Cerebellar cortex (tissue), 1 donor: Measurements from ENCODE around the gene TUBA3E.
A peak's percentile ranks its signal among the peaks of the same experiment; 100 is the strongest.
"Not testable (repeated sequence)": the region's sequence is repeated elsewhere in the genome, so short reads cannot be mapped to it uniquely, and the experiment has no call there.

Source experiments
- DNase-seq: peaks from one replicate; pipeline ENCODE4 v3.0.0-alpha.2; 2015; ENCODE audit warnings: low spot score

TUBA3E gene

DNA sequence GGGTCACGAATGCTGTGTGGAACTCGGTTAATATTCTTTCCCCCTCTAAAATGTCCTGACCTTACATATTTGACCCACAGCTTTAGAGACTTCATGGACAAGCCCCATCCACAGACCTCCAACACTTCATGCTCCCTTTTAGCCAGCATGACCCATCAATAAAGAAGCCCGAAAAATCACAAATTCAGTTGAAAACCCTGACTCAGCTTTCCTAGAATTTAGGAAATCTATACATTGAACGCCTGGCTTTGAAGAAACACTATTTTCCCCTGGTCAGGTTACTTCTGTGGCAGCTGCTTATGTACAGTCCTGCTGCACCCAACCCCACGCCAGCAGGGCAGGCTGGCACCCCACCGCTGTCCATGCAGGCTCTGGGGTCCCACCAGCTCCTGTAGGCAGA, 6.9 kb downstream of the TUBA3E start:
- DNase-seq = not testable (repeated sequence)

DNA sequence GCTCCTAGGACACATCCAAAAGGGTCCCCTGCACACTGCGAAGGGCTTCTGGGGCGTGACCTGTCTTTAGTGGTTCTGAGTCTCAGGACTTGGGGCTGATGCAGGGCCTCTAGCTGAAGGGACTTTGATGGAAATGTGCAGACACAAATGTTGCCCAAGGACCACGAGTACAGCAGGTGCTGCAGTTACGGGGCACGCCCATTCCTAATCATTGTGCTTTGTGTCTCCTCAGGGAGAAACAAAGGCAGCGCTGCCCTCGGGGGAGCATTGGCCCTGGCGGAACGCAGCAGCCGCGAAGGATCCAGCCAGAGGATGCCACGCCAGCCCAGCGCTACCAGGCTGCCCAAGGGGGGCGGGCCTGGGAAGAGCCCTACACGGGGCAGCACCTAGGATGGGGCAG, 8.0 kb downstream of the TUBA3E start:
- no peak for DNase-seq

DNA sequence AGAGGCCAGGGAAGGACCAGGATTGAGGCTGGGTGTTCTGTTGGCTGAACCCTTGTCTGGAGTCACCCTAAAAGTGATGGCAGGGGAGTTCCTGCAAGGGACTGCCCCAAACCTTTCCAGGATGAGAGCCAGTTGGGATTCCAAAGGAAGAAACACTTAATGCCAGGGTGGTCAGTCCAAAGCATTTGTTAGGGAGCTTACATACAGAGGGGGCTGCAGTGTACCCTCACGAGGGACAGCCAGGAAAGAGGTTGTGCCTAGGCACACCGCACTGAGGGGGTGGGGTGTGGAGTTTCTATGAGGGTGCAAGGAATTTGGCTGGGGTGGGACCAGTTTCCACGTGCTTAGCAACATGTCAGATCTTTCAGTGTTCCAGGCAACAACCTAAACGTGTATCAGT, 9.3 kb downstream of the TUBA3E start:
- DNase-seq = not testable (repeated sequence)

DNA sequence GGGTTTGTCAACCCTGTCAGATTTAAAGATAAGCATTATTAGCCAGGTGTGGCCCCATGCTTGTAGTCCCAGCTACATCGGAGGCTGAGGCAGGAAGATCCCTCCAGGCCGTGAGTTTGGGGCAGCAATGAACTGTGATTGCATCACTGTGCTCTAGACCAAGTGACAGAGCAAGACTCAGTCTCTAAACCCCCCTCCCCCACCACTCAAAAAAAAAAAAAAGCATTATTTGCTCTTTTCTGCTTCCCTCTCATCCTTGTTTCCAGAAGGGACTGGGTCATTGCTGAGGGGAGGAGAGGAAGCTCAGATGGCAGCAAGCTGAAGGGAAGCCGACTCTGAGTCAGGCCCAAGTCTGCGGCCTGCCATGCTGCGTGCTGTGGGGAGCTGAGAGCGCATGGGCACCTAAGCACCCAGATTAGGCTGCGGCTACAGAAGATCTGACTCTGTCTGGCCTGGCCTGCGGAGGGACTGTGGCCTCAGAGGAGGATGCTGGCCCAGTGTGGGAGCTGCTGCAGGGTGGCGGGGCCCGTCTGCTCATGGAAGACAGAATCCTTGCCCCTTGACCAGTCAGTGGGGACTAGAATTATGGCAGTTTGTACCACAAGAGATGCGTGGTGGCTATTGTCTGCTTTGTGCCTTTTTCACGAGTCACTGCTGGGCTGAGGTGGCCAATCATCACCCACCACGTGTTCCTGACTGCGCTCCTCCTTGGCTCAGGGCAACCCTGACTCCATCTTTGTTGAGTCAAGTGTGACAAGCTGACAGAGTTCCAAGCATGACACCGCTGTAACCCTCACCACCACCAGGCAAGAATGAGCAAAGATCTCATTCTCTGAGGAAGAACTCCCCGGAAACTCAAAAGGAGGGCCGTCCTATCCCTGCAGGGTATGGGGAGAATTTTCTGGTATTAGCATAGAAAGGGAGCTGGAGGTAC, 10.1 kb downstream of the TUBA3E start:
- not testable (repeated sequence) for DNase-seq

DNA sequence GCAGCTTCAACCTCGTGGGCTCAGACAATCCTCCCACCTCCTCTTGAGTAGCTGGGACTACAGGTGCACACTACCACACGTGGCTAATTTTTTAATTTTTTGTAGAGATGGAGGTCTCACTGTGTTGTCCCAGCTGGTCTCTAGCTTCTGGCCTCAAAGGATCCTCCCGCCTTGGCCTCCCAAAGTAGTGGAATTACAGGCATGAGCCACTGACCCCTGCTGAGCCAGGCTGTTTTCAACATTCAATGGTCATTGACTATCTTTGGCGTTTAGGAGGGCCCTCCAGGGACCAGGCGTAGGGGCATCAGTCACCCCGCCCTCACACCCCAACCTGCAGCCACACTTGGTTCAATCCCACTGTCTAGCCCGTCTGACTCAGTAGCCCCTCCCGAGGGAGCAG, 11.0 kb downstream of the TUBA3E start:
- no peak for DNase-seq

DNA sequence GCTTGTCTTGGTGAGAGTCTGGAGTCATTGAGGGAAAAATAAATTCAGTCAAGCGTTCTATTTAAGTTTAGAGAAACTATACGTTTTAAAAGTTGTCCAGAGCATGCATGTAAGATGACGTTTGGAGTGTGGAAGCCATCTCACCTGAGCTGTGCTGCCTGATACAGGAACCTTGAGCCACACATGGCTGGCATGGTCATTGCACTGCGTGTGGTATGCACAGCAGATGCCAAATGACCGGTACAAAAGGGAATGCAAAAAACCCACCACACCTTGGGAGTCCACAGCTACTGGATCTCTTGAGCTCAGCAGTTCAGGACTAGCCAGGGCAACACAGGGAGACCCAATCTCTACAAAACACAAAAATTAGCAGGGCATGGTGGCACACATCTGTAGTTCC, 11.8 kb downstream of the TUBA3E start:
- no peak for DNase-seq

DNA sequence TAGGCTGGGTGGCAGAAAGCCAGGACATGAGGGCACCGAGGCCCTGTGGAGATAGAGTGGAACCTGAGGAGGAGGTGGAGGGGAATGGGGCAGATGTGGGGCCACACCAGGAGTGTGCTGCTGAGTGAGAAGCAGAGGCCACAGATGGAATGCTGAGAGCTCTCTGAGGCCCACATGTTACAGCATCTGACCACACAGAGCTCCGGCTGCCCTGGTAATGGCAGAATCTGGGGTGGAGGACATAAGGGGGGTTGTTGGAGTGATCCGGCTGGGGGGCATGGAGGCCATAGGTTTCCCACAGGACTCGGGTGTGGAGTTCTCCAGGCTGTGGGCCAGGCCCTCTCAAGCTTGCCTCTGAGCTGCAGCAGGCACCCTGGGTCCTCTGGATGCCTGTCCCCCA, 12.3 kb downstream of the TUBA3E start:
- no peak for DNase-seq

DNA sequence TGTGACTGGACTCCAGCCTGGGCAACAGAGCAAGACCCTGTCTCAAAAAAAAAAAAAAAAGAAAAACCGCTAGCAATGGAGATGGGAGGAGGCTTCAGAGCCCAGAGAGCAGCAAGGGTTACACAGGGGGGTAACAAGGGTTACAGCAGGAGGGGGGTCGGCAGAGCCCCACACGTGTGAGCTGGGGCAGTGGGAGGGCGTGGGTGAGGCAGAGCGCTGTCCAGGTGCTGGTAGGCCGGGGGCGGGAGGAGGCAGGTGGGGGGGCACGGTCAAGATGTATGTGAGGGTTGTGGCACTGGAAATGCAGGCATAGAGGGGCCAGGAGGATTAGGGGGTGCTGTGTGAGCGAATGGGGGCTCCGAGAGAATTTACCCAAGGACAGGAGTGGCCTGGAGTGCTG, 12.8 kb downstream of the TUBA3E start:
- no peak for DNase-seq

DNA sequence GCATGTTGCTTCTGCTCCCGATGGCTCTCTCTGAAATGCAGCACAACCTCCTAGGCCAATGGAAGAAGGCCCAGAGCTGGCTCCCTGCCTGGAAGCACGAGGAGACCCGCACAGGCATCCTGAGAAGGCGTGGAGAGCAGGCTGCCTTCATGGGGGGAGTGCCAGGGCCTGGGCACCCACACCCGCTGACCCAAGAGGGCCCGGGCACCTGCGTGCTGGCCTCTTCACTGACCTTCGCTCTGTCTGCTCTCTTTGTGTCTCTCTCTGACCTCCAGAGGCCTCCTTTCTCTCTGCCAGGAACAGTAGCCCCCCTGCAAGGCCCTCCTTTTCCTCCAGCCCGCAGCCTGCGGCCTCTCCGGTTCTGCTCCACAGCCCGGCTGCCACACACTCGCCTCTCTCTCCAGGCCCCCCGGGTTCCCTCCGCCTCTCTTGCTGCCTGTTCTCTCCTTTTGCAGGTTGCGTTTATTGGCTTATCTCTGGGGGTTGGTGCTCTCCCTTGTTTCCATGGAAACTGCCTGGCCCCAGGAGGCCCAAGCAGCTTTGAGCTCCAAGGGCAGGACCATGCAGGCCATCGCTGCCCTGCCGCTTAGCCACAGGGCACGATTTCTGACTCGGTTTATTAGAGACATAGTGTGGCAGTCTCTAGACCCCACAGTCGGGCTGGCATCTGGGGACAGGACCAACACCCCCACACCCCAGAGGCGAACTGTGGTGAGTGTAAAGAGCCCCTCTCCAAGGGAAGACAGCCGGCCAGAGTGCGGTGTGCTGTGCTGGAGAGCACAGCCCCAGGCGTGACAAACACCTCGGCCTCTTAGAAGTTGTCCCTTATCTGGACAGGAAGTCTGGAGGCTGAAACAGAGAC, 14.5 kb downstream of the TUBA3E start:
- peak; percentile 75 for DNase-seq

DNA sequence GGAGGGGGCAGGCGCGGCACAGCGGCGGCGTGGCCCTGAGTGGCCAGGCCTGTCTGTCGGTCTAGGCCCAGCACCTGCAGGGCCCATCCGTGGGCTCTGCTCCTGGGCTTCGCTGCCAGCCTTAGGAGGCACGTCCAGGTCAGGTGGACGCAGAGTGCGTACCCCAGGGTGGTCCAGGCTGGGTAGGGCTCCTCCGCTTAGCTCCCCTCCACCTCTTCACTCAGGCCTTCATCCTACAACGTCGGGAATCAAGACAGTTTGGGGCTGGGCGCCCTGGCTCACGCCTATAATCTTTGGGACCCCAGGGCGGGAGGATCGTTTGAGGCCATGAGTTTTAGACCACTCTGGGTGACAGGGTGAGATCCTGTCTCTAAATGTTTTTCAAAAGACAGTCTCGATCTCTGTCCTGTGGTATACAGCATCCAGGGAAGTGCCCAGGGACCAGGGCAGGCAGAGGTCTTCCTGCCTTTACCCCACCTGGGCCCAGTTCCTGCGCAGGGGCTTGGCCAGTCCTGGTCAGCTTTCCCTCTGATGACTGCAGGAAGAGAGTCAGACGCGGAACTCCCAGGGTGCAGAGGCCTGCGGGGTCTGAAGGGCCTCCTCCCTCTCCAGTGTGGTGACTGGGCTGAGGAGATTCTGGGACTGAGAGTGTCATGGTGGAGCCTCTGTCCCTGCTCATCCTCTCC, 15.3 kb downstream of the TUBA3E start:
- DNase-seq = peak; percentile 20

DNA sequence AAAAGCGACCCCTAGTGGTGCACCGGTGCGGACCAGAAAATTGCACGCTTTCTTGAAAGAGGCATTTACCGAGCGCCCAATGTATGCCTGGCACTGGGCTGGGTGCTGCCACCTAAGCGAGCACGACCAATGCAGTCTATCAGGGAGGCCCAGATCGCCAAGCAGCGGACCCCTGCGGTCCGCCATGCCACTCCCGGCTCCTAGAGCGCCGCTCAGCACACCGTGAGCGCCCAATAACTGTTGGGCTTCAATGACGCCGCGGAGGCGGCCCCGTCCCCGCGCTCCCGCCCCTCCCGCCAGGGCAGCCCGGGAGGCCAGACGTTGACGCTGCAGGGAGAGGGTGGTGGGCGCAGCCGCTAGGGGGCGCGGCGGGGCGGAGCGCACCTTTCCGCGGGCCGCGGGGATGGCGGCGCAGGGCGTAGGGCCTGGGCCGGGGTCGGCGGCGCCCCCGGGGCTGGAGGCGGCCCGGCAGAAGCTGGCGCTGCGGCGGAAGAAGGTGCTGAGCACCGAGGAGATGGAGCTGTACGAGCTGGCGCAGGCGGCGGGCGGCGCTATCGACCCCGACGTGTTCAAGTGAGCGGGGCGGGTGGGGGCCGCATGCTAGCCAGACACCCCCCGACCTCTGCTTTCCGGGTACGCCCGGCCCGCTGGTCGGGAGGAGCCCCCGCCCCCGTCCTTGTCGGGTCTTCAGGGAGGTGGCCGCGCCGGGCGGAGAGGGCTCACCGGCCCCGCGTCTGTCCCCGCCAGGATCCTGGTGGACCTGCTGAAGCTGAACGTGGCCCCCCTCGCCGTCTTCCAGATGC, 16.2 kb downstream of the TUBA3E start, which contains the start of gene MZT2B:
Gene MZT2B, plus strand, starts transcription at position 383 of the 803 bp plus-strand sequence. Its CDS starts 21 bp downstream, at position 404.
- DNase-seq = peak; percentile 82

DNA sequence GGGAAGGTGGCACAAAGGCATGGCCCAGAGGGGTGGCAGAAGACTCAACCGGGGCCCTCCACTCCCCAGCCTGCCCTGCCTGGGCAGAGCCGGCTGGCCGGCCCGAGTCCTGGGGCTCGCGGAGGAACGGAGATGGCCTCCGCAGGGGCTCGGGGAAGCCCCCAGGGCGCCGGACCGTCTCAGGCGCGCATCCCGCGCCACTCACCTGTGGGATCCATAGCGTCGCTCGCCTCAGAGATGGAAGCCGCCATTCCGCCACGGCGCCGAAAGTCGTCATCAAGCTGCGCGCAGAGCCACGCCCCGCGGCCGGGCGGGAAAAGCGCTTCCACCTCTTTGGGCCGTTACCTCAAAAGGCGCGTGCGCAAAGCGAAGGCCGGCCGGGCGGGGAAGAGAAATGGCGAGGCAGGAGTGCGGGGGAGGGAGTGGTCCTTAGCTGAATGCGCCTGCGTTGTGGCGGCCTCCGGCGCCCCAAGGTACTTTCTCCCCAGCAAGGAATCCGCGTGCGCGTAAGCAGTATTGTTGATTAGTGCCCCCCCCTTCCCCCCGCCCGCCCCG, 16.8 kb downstream of the TUBA3E start, which contains the start of gene SMPD4:
Gene SMPD4, minus strand, starts transcription at position 278 of the 555 bp plus-strand sequence. CDS start 5,010 bp downstream, outside the sequence.
- DNase-seq = peak; percentile 95

DNA sequence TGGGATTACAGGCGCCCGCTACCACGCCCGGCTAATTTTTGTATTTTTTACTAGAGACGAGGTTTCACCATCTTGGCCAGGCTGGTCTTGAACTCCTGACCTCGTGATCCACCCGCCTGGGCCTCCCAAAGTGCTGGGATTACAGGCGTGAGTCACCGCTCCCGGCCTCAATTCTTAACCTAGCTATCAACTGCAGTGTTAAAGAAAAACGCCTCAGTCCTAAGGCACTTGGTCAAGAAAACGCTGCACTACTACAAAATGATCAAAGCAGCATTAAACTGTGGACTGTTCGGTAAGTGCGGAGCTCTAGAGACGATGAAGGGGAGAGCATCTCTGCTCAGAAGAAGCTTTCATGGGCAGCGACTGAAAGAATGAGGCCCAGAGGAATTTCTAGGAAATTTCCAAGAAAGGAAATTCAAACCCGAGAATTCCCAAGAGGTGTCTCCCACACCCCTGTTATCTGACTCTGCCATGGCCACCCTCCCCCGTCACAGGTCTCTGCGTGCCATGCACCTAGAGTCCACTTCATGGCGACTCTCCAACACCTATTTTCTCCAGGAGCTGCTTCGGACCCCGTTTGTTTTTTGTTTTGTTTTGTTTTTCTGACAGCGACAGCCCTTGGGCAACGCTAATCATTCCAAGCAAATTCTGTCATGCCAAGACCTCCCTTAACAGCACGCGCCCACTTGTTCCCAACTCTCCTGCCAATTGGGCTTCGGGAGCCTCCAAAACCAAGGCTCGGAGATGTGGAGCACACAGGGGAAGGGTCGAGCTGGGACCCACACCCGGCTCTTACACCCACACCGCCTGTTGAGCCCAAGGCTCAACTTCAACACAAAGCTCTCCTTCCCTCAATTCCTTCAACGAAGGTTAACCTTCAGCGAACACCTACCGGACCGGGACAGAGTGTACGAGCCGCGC, 17.6 kb downstream of the TUBA3E start:
- not testable (repeated sequence) for DNase-seq

DNA sequence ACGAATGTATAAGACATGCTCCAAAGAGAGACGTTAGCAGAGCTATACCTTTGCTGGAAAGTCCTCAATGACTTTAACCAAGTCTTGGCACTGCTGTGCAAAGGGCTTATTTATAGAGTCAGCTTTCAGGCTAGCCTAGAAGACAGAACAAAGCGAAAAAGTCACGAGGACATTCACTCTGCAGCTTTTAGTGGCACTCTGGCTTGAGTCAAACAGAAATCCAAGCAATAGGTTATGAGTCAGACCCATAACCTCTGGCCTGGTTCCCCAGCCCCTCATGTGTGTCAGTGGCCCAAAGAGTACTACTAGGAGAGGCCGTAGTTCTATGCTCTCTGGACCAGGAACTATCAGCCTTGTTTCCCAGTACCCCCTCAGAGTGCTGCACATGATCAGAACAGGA, 23.4 kb downstream of the TUBA3E start:
- DNase-seq = not testable (repeated sequence)

DNA sequence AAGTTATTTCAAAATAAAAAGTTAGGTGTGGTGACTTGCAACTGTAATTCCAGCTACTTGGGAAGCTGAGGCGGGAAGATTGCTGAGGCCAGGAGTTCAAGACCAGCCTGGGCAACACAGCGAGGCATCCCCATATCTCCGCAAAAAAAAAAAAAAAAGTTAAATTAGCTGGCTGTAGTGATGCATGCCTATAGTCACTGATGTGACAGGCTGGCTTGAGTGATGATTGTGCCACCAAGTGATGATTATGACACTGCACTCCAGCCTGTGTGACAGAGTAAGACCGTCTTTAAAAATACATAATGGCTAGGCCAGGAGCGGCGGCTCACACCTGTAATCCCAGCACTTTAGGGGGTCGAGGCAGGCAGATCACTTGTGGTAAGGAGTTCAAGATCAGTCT, 28.3 kb downstream of the TUBA3E start:
- no peak for DNase-seq

DNA sequence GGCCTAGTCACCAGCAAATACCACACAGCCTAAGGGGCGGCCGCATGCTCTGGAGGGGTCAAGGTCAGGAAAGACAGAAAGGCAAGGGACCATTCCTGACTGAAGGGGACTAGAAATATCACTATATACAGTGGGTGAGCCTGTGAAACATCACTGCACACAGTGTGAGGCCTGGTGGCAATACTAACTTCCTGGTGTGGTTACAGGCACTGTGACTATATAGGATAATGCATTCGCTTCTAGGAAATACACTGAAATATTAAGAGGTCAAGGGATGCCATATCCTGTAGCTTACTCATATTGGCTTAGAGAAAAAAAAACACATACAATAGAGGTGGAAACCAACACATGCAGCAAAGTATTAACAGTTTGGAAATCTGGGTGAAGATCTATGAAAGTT, 29.1 kb downstream of the TUBA3E start:
- DNase-seq = not testable (repeated sequence)

DNA sequence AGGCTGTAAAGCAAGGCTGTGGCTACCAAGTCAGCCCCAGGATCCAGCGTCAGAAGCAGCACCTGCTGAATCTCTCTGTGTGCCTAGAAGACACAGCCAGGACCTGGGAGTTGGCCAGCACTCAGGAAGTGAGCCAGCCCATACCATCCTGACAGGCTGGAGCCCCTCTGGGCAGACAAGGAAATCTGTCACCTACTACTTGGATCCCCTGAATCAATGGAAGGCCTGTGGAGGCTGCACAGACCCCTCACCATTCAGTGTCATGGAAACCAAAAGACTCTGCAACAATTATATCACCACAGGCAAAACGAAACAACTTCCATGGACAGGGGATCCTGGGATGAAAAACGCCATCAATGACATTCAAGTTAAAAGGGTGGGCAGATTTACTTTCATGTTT, 31.6 kb downstream of the TUBA3E start:
- DNase-seq = not testable (repeated sequence)

DNA sequence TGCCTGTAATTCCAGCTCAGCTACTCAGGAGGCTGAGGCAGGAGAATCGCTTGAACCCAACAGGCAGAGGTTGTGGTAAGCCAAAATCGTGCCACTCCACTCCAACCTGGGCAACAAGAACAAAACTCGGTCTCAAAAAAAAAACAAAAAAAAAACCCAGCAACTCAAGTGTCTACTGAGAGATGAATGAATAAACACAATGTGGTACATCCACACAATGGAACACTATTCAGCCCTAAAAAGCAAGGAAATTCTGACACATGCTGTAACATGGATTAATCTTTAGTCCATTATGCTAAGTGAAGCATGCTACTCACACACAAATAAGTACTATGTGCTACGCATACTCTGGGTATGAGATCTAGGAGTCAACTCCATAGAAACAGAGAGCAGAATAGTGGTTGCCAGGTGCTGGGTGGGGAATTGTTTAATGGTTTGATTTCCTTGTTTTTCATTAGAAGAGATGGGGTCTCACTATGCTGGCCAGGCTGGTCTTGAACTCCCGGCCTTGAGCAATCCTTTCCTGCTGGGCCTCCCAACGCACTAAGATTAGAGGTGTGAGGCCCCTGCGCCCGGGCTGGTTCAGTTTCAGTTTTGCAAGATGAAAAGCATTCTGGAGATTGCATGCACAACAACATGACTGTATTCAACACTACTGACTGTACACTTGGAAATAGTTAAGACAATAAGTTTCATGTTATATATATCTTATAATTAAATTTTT, 32.8 kb downstream of the TUBA3E start:
- DNase-seq = no peak

DNA sequence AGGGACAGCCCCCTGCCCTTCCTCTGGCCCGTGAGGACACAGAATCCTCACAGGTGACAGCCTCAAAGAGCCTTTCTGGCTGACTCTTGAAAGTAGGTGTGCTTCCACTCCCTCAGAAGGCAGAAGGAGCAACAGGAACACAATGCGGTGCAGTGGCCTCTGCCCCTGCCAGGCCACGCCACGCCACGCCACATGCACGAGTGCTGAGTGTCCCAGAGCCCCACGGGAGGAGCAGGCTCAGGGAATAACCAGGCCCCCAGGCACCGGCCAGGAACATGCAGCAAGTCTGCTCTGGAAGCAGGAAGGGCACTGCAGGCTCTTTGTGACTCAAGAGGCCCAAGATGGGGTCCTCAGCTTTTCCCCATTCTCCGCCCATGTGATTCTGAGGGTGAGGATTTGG, 35.3 kb downstream of the TUBA3E start:
- DNase-seq = no peak
